ENCODE data around the gene KCNC1. TPM values are rescaled to one million over a fixed set of nuclear protein-coding genes. Genes with fewer than 3 reads are reported as not detected.

Gene KCNC1
- total RNA-seq, 4 donors from 2014 or later: not detected

GRCh38 chr11:17751558-17751957 lies 17.0 kb downstream of the KCNC1 start:
- no peaks in the 10 kb centered on the region for H3K9me3 ChIP-seq
- TF ChIP-seq EP300 (IDR thresholded peaks at IDR 0.05): no peak
- TF ChIP-seq CTCF (IDR thresholded peaks at IDR 0.05): no peak
- no peak for TF ChIP-seq POLR2AphosphoS5 (IDR thresholded peaks at IDR 0.05)
- no peak for TF ChIP-seq POLR2A (IDR thresholded peaks at IDR 0.05)
- no peak overlapping the region for H3K4me3 ChIP-seq
- 69% methylated on average over 2 of the region's 2 CpGs for WGBS
- no peak overlapping the region for H3K27ac ChIP-seq
- peaks cover 18% of the 10 kb centered on the region for H3K27me3 ChIP-seq
- H3K4me1 ChIP-seq: no peaks in the 10 kb centered on the region
- DNase-seq (ENCODE audit: low spot score in 2 of 2): no peak
- H3K36me3 ChIP-seq: no peaks in the 10 kb centered on the region

- Histone ChIP-seq H3K4me1 (no peaks in the 10 kb centered on the region), H3K27me3 (peaks cover 18% of the 10 kb centered on the region), H3K27ac (no peak overlapping the region), H3K9me3 (no peaks in the 10 kb centered on the region), H3K4me3 (no peak overlapping the region), H3K36me3 (no peaks in the 10 kb centered on the region)
- no peak for DNase-seq (ENCODE audit: low spot score in 2 of 2)
- TF ChIP-seq EP300 (IDR thresholded peaks at IDR 0.05) (no peak), POLR2A (IDR thresholded peaks at IDR 0.05) (no peak), POLR2AphosphoS5 (IDR thresholded peaks at IDR 0.05) (no peak), CTCF (IDR thresholded peaks at IDR 0.05) (no peak)
- 85% methylated on average over 7 of the region's 7 CpGs for WGBS
Measured at GRCh38 chr11:17752144-17752543, 17.6 kb downstream of the KCNC1 start.

GRCh38 chr11:17753153-17753552 lies 18.6 kb downstream of the KCNC1 start:
- WGBS: 81% methylated on average over 4 of the region's 5 CpGs
- no peak overlapping the region for H3K27ac ChIP-seq
- DNase-seq (ENCODE audit: low spot score in 2 of 2): no peak
- no peaks in the 10 kb centered on the region for H3K4me1 ChIP-seq
- no peak overlapping the region for H3K4me3 ChIP-seq
- H3K27me3 ChIP-seq: peaks cover 8% of the 10 kb centered on the region
- H3K36me3 ChIP-seq: no peaks in the 10 kb centered on the region
- H3K9me3 ChIP-seq: no peaks in the 10 kb centered on the region
- TF ChIP-seq POLR2AphosphoS5 (IDR thresholded peaks at IDR 0.05): no peak
- no peak for TF ChIP-seq EP300 (IDR thresholded peaks at IDR 0.05)
- no peak for TF ChIP-seq CTCF (IDR thresholded peaks at IDR 0.05)
- TF ChIP-seq POLR2A (IDR thresholded peaks at IDR 0.05): no peak

GRCh38 chr11:17753641-17754040 lies 19.1 kb downstream of the KCNC1 start:
- Histone ChIP-seq H3K4me1 (no peaks in the 10 kb centered on the region), H3K9me3 (no peaks in the 10 kb centered on the region), H3K36me3 (no peaks in the 10 kb centered on the region), H3K27ac (no peak overlapping the region), H3K4me3 (no peak overlapping the region), H3K27me3 (peaks cover 4% of the 10 kb centered on the region)
- TF ChIP-seq EP300 (IDR thresholded peaks at IDR 0.05): no peak
- no peak for TF ChIP-seq POLR2A (IDR thresholded peaks at IDR 0.05)
- TF ChIP-seq POLR2AphosphoS5 (IDR thresholded peaks at IDR 0.05): no peak
- TF ChIP-seq CTCF (IDR thresholded peaks at IDR 0.05): no peak
- DNase-seq (ENCODE audit: low spot score in 2 of 2): no peak
- WGBS: 89% methylated on average over 8 of the region's 10 CpGs

GRCh38 chr11:17755891-17756290 lies 21.3 kb downstream of the KCNC1 start:
- H3K36me3 ChIP-seq: no peaks in the 10 kb centered on the region

More at GRCh38 chr11:17755891-17756290, 21.3 kb downstream of the KCNC1 start:
- TF ChIP-seq EP300 (IDR thresholded peaks at IDR 0.05) (no peak), POLR2AphosphoS5 (IDR thresholded peaks at IDR 0.05) (no peak), POLR2A (IDR thresholded peaks at IDR 0.05) (no peak), CTCF (IDR thresholded peaks at IDR 0.05) (no peak)
- Histone ChIP-seq H3K27me3 (peaks cover 4% of the 10 kb centered on the region), H3K27ac (no peak overlapping the region), H3K9me3 (no peaks in the 10 kb centered on the region), H3K4me1 (no peaks in the 10 kb centered on the region), H3K4me3 (no peak overlapping the region)
- WGBS: 75% methylated on average over 3 of the region's 3 CpGs
- no peak for DNase-seq (ENCODE audit: low spot score in 2 of 2)
